Hepatocyte (in vitro differentiated cells): ENCODE data around the gene NELL2. TPM values are rescaled to one million over a fixed set of nuclear protein-coding genes. Genes with fewer than 3 reads are reported as not detected.
"Not testable (repeated sequence)": the region's sequence is repeated elsewhere in the genome, so short reads cannot be mapped to it uniquely, and the experiment has no call there.

Experiments used
- DNase-seq: peaks from one replicate; pipeline ENCODE4 v3.0.0-alpha.2; 2016; ENCODE audit warnings: low spot score
- H2AFZ ChIP-seq: fragments of 200-600 bp; sonication (generic); 2 replicates; pipeline ENCODE4 v1.6.0; 2016; ENCODE audit warnings: antibody characterized with exemption, mild to moderate bottlenecking
- H3K27ac ChIP-seq: fragments of 200-600 bp; sonication (generic); 2 replicates; pipeline ENCODE4 v1.5.1; 2016; ENCODE audit warnings: mild to moderate bottlenecking
- H3K27me3 ChIP-seq: fragments of 200-600 bp; sonication (generic); 2 replicates; pipeline ENCODE4 v1.6.1; 2016
- H3K36me3 ChIP-seq: fragments of 200-600 bp; sonication (generic); replicated peaks from 2 replicates; pipeline ENCODE4 v1.5.1; 2016; ENCODE audit warnings: low read depth; ENCODE audit not compliant: insufficient read depth
- H3K4me1 ChIP-seq: fragments of 200-600 bp; sonication (generic); 2 replicates; pipeline ENCODE4 v1.5.1; 2016; ENCODE audit warnings: mild to moderate bottlenecking, moderate library complexity; ENCODE audit not compliant: insufficient read depth
- H3K4me2 ChIP-seq: fragments of 200-600 bp; sonication (generic); 2 replicates; pipeline ENCODE4 v1.6.0; 2016
- H3K4me3 ChIP-seq: fragments of 200-600 bp; sonication (generic); 2 replicates; pipeline ENCODE4 v1.5.1; 2016; ENCODE audit warnings: mild to moderate bottlenecking
- H3K79me2 ChIP-seq: fragments of 200-600 bp; sonication (generic); 2 replicates; pipeline ENCODE4 v1.6.0; 2017; ENCODE audit warnings: mild to moderate bottlenecking
- H3K9me2 ChIP-seq: fragments of 200-600 bp; sonication (generic); replicated peaks from 2 replicates; pipeline ENCODE4 v1.6.0; 2017; ENCODE audit warnings: mild to moderate bottlenecking; ENCODE audit not compliant: insufficient read depth
- H3K9me3 ChIP-seq: fragments of 200-600 bp; sonication (generic); 2 replicates; pipeline ENCODE4 v1.5.1; 2016; ENCODE audit warnings: low read depth, mild to moderate bottlenecking
- H4K20me1 ChIP-seq: fragments of 200-600 bp; sonication (generic); 2 replicates; pipeline ENCODE4 v1.6.0; 2016; ENCODE audit warnings: mild to moderate bottlenecking; ENCODE audit not compliant: insufficient read depth, poor library complexity, severe bottlenecking
- EZH2 ChIP-seq: fragments of 200-600 bp; sonication (generic); IDR thresholded peaks from 2 replicates; pipeline ENCODE4 v1.6.1; 2016; ENCODE audit warnings: antibody characterized with exemption, mild to moderate bottlenecking, borderline replicate concordance
- EZH2phosphoT487 ChIP-seq: fragments of 200-600 bp; sonication (generic); IDR thresholded peaks from one replicate; pipeline ENCODE4 v1.6.1; 2018; ENCODE audit warnings: antibody characterized with exemption, mild to moderate bottlenecking, low read depth, moderate library complexity; ENCODE audit not compliant: unreplicated experiment, severe bottlenecking
- WGBS: methylation state at CpG from one replicate; pipeline ENCODE4 v1.1.6; 2016; ENCODE audit warnings: low lambda C conversion rate; ENCODE audit errors: missing lambda C conversion rate; 5-methylcytosine and 5-hydroxymethylcytosine counted together
- polyA plus RNA-seq: library from polyadenylated mRNA; unstranded; fragments of >200 nt; fragmentation: Nextera tagmentation; extraction: Ambion mirVana; gene quantifications from 2 replicates; pipeline ENCODE4 v1.2.1, GENCODE V29; 2016
- total RNA-seq: library from RNA; depleted of rRNA; stranded (reverse); fragments of >200 nt; gene quantifications from 2 replicates; pipeline ENCODE4 v1.2.3, GENCODE V29; 2014
- TF ChIP-seq, protein P1 (sequence below): fragments of 200-600 bp; sonication (generic); IDR thresholded peaks from 2 replicates; pipeline ENCODE4 v1.5.1; 2016; ENCODE audit warnings: antibody characterized with exemption, mild to moderate bottlenecking; ENCODE audit not compliant: poor library complexity

The NELL2 gene
- total and polyA plus RNA-seq, 2 experiments from 2014 or later, result 7.4 to 31.3 TPM

- TF ChIP-seq EZH2phosphoT487 (no peak), EZH2 (no peak)
- TF ChIP-seq, protein P1, sequence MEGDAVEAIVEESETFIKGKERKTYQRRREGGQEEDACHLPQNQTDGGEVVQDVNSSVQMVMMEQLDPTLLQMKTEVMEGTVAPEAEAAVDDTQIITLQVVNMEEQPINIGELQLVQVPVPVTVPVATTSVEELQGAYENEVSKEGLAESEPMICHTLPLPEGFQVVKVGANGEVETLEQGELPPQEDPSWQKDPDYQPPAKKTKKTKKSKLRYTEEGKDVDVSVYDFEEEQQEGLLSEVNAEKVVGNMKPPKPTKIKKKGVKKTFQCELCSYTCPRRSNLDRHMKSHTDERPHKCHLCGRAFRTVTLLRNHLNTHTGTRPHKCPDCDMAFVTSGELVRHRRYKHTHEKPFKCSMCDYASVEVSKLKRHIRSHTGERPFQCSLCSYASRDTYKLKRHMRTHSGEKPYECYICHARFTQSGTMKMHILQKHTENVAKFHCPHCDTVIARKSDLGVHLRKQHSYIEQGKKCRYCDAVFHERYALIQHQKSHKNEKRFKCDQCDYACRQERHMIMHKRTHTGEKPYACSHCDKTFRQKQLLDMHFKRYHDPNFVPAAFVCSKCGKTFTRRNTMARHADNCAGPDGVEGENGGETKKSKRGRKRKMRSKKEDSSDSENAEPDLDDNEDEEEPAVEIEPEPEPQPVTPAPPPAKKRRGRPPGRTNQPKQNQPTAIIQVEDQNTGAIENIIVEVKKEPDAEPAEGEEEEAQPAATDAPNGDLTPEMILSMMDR, result no peak
- Histone ChIP-seq H3K36me3 (no peaks in the 10 kb centered on the region), H3K4me2 (no peak overlapping the region), H3K9me3 (no peaks in the 10 kb centered on the region), H4K20me1 (no peaks in the 10 kb centered on the region), H2AFZ (no peak overlapping the region), H3K79me2 (no peaks in the 10 kb centered on the region), H3K4me1 (no peaks in the 10 kb centered on the region), H3K9me2 (no peaks in the 10 kb centered on the region), H3K27me3 (no peaks in the 10 kb centered on the region), H3K4me3 (no peak overlapping the region), H3K27ac (no peak overlapping the region)
- no peak for DNase-seq
- 85% methylated on average over 5 of the region's 5 CpGs for WGBS
These were observed 40.3 kb downstream of the NELL2 start for GRCh38 chr12:44835641-44836379.

- H2AFZ ChIP-seq, DNase-seq, H4K20me1 ChIP-seq, H3K27ac ChIP-seq, H3K4me2 ChIP-seq, H3K36me3 ChIP-seq, H3K27me3 ChIP-seq, H3K79me2 ChIP-seq, H3K9me2 ChIP-seq, H3K4me1 ChIP-seq, H3K4me3 ChIP-seq, H3K9me3 ChIP-seq: not testable (repeated sequence)
- WGBS, result 80% methylated on average over 7 of the region's 7 CpGs
These were observed 41.1 kb downstream of the NELL2 start for GRCh38 chr12:44834996-44835395.

GRCh38 chr12:44833561-44833960 is 42.6 kb downstream of the NELL2 start:
- Histone ChIP-seq H3K4me2 (no peak overlapping the region), H3K36me3 (no peaks in the 10 kb centered on the region), H3K9me3 (no peaks in the 10 kb centered on the region), H3K4me1 (no peaks in the 10 kb centered on the region), H3K4me3 (no peak overlapping the region), H3K9me2 (no peaks in the 10 kb centered on the region), H2AFZ (no peak overlapping the region), H3K79me2 (no peaks in the 10 kb centered on the region), H3K27me3 (no peaks in the 10 kb centered on the region), H4K20me1 (no peaks in the 10 kb centered on the region), H3K27ac (no peak overlapping the region)
- DNase-seq, result peak; percentile 6
- TF ChIP-seq EZH2 (no peak), EZH2phosphoT487 (no peak)
- TF ChIP-seq, protein P1, result no peak
- WGBS, result 62% methylated on average over 5 of the region's 5 CpGs

DNA sequence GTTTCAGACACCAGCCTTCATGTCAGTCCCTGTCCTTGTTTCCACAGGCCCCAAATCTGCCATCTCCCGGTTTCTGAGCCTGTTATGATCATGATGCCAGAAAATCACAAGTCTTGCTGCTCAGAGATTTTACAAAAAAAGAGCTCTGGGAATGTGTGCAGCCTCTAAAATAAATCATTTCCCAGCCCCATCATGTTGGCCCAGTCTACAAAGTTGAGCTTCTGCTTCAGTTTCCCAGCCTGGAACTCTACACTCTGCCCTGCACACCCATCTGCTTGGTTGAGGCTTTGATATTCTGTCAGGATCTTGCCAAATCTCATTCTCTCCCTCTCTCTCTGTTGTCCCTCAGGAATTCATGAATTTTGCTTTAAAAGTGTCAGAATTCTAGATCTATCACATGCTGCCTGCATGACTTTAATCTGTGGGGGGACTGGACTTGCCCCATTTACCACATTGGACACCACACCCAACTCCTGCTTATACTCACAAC is 45.5 kb downstream of the NELL2 start:
- Histone ChIP-seq H3K79me2 (no peaks in the 10 kb centered on the region), H4K20me1 (no peaks in the 10 kb centered on the region), H2AFZ (no peak overlapping the region), H3K4me3 (no peak overlapping the region), H3K36me3 (no peaks in the 10 kb centered on the region), H3K4me1 (no peaks in the 10 kb centered on the region), H3K9me3 (no peaks in the 10 kb centered on the region), H3K4me2 (no peak overlapping the region), H3K9me2 (no peaks in the 10 kb centered on the region), H3K27ac (no peak overlapping the region), H3K27me3 (no peaks in the 10 kb centered on the region)
- TF ChIP-seq EZH2phosphoT487 (no peak), EZH2 (no peak)
- TF ChIP-seq, protein P1, result no peak
- 75% methylated on average over 1 of the region's 1 CpG for WGBS
- DNase-seq, result no peak
